Heart left ventricle (tissue), 16 donors: ENCODE data around the gene CLIP1. TPM values are rescaled to one million over a fixed set of nuclear protein-coding genes. Genes with fewer than 3 reads are reported as not detected.

ENCODE experiments used
- ATAC-seq, 4 donors: fragments of 200-7000 bp; cut with Tn5 transposase; one replicate each; pipeline ENCODE4 v1.9.1; 2020 to 2022; ENCODE audit warnings: moderate library complexity in 4 of 4, mild to moderate bottlenecking in 3 of 4, moderate number of reproducible peaks in 1 of 4
- DNase-seq, 5 donors: peaks; one replicate each; pipeline ENCODE4 v3.0.0-alpha.2; 2020
- H3K27ac ChIP-seq, 12 donors: fragments of 200-600 bp; sonication (generic) in 4 of 12; one replicate each; pipeline versions ENCODE4 v1.5.0 to v1.8.0; 2016 to 2022; ENCODE audit warnings: mild to moderate bottlenecking in 2 of 12
- H3K27me3 ChIP-seq, 9 donors: fragments of 200-600 bp; sonication (generic) in 2 of 9; one replicate each; pipeline versions ENCODE4 v1.5.1 to v1.8.0; 2016 to 2022; ENCODE audit warnings: mild to moderate bottlenecking in 3 of 9
- H3K36me3 ChIP-seq, 9 donors: fragments of 200-600 bp; sonication (generic) in 2 of 9; one replicate each; pipeline versions ENCODE4 v1.5.0 to v1.8.0; 2018 to 2022; ENCODE audit warnings: mild to moderate bottlenecking in 2 of 9
- H3K4me1 ChIP-seq, 12 donors: fragments of 200-600 bp; sonication (generic) in 4 of 12; one replicate each; pipeline versions ENCODE4 v1.5.0 to v1.8.0; 2016 to 2022; ENCODE audit warnings: mild to moderate bottlenecking in 3 of 12
- H3K4me3 ChIP-seq, 12 donors: fragments of 200-600 bp; sonication (generic) in 4 of 12; one replicate each; pipeline versions ENCODE4 v1.5.0 to v1.8.0; 2017 to 2022; ENCODE audit warnings: mild to moderate bottlenecking in 9 of 12, moderate library complexity in 4 of 12
- H3K9me3 ChIP-seq, 12 donors: fragments of 200-600 bp; sonication (generic) in 4 of 12; one replicate each; pipeline versions ENCODE4 v1.5.0 to v1.8.0; 2016 to 2022; ENCODE audit warnings: mild to moderate bottlenecking in 1 of 12
- CTCF ChIP-seq, 12 donors: fragments of 200-600 bp; sonication (generic) in 4 of 12; IDR thresholded peaks; one replicate each; pipeline versions ENCODE4 v1.5.0 to v1.8.0; 2018 to 2022; ENCODE audit warnings: antibody characterized with exemption in 12 of 12, mild to moderate bottlenecking in 5 of 12
- POLR2A ChIP-seq, 2 donors: fragments of 450-650 bp; IDR thresholded peaks; one replicate each; pipeline ENCODE4 v1.6.1; 2017; ENCODE audit warnings: antibody characterized with exemption in 2 of 2, mild to moderate bottlenecking in 2 of 2, moderate library complexity in 2 of 2
- WGBS, 4 donors: extraction: QIAGEN DNeasy Blood & Tissue Kit in 2 of 4; methylation state at CpG; one replicate each; pipeline versions ENCODE4 v1.1.5 to v1.1.7; 2013 to 2018; 5-methylcytosine and 5-hydroxymethylcytosine counted together
- intact Hi-C, 10 donors: fragments of 100-400 bp; cut with DNase I; formaldehyde crosslinking; loops; one replicate each; pipeline versions ENCODE4 v1.11.1 to v1.14.2; 2022
- polyA plus RNA-seq, 2 donors: library from polyadenylated mRNA; stranded (reverse); fragments of 200-250 nt; gene quantifications; one replicate each; pipeline ENCODE4 v1.2.3, GENCODE V29; 2013
- total RNA-seq, 9 donors: library from RNA; depleted of rRNA in 2 of 9; stranded (reverse); fragments of >200 nt in 2 of 9; fragmentation: NEBNext Ultra II Directional in 3 of 9; extraction: Animal tissue kit (Norgen Biotek cat#: 25700) in 3 of 9; gene quantifications; one replicate each; pipeline versions ENCODE4 v1.1.0 to v1.2.4, GENCODE V29; 2016 to 2023
- donor health status: ischemic (EF 13 %, LVEDD 7.1; RV severe dilation, severe dysfunction).
- donor health status: healthy with polysubstance abuse.
- donor health status: DM: no; HTN: yes; CAD: no.
- donor health status: DM: no; HTN: no; CAD: no.
- donor health status: ischemic (EF 25% LVEDD 6.9; RV normal size, moderate dysfunction).
- donor health status: ischemic (EF 25% LVEDD 5.7; RV mildly dilated, moderate dysfunction).
- donor health status: healthy.
- donor health status: DM: yes; HTN: yes; CAD: no.
- donor health status: ischemic (EF 35%, LVEDD 5.7; RV mildly dilated, moderate dysfunction).
- donor health status: nonischemic (EF 11% LVEDD 7.7; RV severe dilation, severe dysfunction).
- donor health status: DM: yes; HTN: yes; CAD: no.
- donor health status: PGD.
- donor health status: ischemic (EF 29% LVEDD 5.4; RV normal size, mild dysfunction).
- donor health status: nonischemic (EF 23%, LVEDD 6.1; RV moderate dilation, normal function).

The CLIP1 gene
- total and polyA plus RNA-seq, 11 donors = 31.9 to 173 (median 104) TPM

DNA sequence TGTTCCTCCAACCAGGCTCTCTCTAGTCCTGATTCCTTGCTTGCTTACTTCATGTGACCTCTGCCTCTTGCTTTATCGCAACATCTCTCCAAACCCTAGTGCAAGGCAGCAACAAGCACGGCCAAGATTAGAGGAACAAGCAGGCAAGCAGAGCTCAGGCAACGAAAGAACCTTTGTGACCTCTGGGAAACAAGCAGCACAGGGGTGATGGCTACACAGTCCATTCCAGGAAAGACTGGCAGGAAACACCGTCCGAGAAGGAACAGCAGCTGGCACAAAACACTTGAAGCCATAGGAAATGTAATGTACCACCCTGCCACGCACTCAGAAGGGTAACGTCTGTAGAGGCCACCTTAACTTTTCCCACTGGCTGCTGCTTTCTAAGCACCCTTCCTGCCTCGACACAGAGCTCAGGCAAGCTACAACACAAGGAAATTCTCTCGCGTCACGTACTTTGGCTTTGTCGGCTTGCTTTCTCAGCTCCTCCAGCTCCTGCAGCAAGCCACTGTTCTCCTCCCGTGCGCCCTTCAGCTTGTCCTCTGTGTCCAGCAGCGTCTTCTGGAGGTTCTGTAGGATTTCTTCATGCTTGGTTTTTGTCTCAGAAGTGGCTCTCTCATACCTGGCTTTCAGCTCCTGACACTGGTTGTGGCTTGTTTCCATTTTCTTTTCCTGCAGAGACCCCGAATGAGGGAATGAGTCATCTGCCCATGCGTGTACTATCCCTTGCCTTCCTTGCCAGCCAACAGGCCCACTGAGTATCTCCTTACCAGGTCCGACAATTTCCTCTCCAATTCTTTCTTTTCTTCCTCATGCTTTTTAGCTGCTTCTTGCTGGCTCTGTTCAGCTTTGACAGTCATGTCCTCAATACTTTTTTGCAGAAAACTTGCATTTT lies 94.7 kb downstream of the CLIP1 start:
- Histone ChIP-seq H3K9me3 (no peaks in the 10 kb centered on the region), H3K4me1 (no peaks in the 10 kb centered on the region), H3K27ac (no peak overlapping the region), H3K36me3 (peaks cover 7 to 100% (median 94%) of the 10 kb centered on the region in 9 donors), H3K4me3 (no peak overlapping the region), H3K27me3 (no peaks in the 10 kb centered on the region)
- WGBS, 4 donors = 80 to 87% (median 84%) methylated on average over 18 of the region's 18 CpGs
- DNase-seq (no peak), ATAC-seq (no peak)
- no peak for TF ChIP-seq POLR2A (IDR thresholded peaks at IDR 0.05)
- TF ChIP-seq CTCF (IDR thresholded peaks at IDR 0.05) = no peak
- intact Hi-C loops = no loop called here

DNA sequence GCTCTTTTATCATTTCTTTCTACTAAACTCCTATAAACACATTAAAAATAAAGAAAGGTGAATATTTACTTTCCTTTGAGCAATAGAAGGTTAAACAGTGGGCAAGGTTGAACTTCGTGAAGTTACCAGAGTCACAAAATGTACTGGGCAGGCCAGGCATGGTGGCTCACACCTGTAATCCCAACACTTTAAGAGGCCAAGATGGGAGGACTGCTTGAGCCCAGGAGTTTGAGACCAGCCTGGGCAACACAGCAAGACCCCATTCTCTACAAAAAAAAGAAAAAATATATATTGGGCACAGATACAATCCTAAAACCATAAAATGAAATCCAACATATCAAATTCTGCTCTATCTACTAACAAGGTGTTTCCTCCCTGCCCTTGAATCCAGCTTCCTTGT lies 95.5 kb downstream of the CLIP1 start:
- ATAC-seq (no peak), DNase-seq (no peak)
- Histone ChIP-seq H3K9me3 (no peaks in the 10 kb centered on the region), H3K27me3 (no peaks in the 10 kb centered on the region), H3K4me1 (no peaks in the 10 kb centered on the region), H3K27ac (no peak overlapping the region), H3K4me3 (no peak overlapping the region), H3K36me3 (peaks cover 7 to 100% (median 94%) of the 10 kb centered on the region in 9 donors)
- TF ChIP-seq CTCF (IDR thresholded peaks at IDR 0.05) (no peak), POLR2A (IDR thresholded peaks at IDR 0.05) (no peak)
- intact Hi-C loops = no loop called here
- 80 to 97% (median 88%) methylated on average over 1 of the region's 1 CpG for WGBS, 4 donors

DNA sequence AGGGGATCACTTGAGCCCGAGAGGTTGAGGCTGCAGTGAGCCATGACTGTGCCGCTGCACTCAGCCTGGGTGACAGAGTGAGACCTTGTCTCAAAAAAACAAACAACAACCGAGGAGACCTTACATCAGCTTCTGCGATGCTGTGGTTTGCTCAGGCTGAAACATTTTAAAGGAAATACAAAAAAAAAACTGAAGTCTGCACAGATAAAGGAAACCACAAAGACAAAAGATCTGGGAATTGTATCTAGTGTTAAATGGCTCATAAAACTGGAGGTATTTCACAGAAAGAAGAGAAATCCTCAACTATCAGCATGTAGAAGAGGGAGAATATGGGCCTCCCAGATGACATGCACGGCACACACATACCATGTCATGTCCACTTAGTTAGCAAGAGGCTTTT lies 95.9 kb downstream of the CLIP1 start:
- intact Hi-C loops = no loop called here
- no peak for DNase-seq
- no peaks in the 10 kb centered on the region for H3K9me3 ChIP-seq
- H3K27ac ChIP-seq = no peak overlapping the region
- no peak for TF ChIP-seq CTCF (IDR thresholded peaks at IDR 0.05)
- no peak for TF ChIP-seq POLR2A (IDR thresholded peaks at IDR 0.05)
- WGBS, 4 donors = 85 to 93% (median 90%) methylated on average over 5 of the region's 5 CpGs
- H3K27me3 ChIP-seq = no peaks in the 10 kb centered on the region
- peaks cover 4 to 100% (median 94%) of the 10 kb centered on the region in 9 donors for H3K36me3 ChIP-seq
- no peak for ATAC-seq
- H3K4me1 ChIP-seq = no peaks in the 10 kb centered on the region
- H3K4me3 ChIP-seq = no peak overlapping the region

GRCh38 chr12:122323311-122324019 lies 99.0 kb downstream of the CLIP1 start:
- H3K36me3 ChIP-seq = peaks cover 0 to 98% (median 78%) of the 10 kb centered on the region in 9 donors
- no peak overlapping the region for H3K27ac ChIP-seq
- H3K9me3 ChIP-seq = no peaks in the 10 kb centered on the region
- ATAC-seq = no peak
- H3K27me3 ChIP-seq = no peaks in the 10 kb centered on the region
- no peak for TF ChIP-seq CTCF (IDR thresholded peaks at IDR 0.05)
- TF ChIP-seq POLR2A (IDR thresholded peaks at IDR 0.05) = no peak
- H3K4me3 ChIP-seq = no peak overlapping the region
- WGBS, 4 donors = 93 to 95% (median 95%) methylated on average over 18 of the region's 18 CpGs
- H3K4me1 ChIP-seq = peaks cover 0 to 11% (median 3%) of the 10 kb centered on the region in 12 donors
- DNase-seq = no peak
- intact Hi-C loops = no loop called here
